Measurements from ENCODE around the gene FASTKD1. TPM values are rescaled to one million over a fixed set of nuclear protein-coding genes. Genes with fewer than 3 reads are reported as not detected.

The FASTKD1 gene, protein sequence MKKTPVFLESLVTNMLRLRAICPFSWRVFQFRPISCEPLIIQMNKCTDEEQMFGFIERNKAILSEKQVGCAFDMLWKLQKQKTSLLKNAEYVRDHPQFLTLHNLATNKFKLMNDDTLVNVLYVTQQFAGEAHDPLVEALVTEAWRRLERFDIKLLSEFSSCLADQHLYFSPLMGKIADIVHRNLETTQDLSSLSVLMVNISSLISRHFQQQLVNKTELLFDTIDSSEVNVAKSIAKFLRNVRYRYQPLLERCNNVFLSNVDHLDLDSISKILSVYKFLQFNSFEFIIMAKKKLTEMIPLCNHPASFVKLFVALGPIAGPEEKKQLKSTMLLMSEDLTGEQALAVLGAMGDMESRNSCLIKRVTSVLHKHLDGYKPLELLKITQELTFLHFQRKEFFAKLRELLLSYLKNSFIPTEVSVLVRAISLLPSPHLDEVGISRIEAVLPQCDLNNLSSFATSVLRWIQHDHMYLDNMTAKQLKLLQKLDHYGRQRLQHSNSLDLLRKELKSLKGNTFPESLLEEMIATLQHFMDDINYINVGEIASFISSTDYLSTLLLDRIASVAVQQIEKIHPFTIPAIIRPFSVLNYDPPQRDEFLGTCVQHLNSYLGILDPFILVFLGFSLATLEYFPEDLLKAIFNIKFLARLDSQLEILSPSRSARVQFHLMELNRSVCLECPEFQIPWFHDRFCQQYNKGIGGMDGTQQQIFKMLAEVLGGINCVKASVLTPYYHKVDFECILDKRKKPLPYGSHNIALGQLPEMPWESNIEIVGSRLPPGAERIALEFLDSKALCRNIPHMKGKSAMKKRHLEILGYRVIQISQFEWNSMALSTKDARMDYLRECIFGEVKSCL
- 23.4 and 35.9 TPM in 2 replicates for total RNA-seq

DNA sequence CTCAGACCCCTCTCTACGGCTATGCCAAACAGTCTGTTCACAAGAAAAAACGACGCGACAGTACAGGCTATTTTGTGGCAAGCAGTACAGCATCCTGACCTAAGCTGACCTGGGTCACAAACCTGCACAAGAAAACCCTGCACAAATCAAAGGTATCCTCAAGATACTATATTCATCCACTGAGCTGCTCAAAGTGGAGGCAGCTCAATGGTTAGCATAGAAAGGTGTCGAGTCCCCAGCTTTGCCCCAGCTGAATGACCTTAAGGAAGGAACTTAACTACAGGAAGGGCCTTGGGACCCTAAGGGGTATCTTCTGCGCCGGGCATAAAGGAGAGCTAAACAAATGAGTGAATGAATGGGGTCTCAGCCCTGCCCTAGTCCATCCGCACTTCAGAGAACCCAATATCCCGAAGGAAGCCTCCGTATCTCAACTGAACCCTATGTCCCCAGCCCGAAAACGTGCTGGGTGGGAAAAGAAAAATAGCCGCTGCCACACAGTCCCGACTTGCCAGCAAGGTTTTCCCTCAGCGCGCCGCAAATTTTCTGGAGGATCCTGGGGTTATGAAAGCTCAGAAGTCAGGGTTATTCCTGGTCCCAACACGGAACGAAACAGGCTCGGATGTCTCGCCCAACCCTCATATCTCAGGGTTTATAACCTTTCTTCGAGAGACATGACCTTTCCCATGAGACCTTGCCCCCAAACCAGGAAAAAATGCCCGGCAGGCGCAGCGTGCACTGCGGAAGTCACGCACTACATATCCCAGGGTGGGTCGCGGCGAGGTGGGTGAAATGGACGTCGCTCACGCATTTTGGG is at the start of gene FASTKD1:
Gene FASTKD1 (minus strand): TSS at position 706 of the 814 bp plus-strand sequence. CDS start 1,836 bp downstream, outside the sequence.

DNA sequence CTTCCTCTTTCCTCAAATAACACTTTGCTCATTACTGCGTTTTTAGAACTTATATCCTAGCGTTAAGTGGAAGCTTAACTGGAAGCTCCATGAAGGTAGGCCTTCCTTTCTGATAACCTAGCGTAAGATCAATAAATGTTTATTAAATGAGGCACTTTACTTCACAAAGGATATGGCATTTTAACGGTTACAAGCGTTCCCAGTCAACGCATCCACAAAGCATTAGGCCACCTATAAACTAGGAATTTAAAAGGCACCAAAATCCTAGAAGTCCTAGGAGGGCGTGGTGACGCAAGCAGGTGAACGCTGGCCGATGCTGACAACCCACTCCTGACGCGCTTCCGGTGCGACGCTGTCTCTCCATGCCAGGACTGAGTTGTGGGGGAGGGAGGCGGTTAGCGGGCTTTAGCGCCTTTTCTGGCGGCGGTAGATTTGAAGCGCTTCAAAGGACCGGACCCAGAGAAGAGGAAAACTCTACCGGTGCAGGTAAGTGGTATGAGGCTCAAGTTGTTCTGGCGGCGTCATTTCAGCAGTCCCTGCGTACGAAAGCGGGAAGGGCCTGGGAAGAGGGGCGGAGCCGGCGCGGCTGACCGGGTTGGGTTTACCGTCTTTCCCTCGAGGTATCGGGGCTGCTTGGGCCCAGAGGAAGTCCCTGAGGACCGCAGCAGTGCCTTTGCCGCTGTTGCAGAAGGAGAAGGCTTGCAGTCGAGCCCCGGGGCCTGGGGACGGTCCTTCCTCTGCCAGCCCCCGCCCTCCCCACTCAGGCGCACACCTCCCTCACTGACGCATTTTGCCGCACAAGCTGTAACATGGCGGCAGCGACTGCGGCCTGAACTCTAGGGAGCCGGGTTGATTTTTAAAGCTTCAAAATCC is 10.6 kb upstream of the FASTKD1 start, which contains the start of gene PPIG:
Gene PPIG (plus strand): TSS at position 347 of the 873 bp plus-strand sequence. CDS start 19,691 bp downstream, outside the sequence.

DNA sequence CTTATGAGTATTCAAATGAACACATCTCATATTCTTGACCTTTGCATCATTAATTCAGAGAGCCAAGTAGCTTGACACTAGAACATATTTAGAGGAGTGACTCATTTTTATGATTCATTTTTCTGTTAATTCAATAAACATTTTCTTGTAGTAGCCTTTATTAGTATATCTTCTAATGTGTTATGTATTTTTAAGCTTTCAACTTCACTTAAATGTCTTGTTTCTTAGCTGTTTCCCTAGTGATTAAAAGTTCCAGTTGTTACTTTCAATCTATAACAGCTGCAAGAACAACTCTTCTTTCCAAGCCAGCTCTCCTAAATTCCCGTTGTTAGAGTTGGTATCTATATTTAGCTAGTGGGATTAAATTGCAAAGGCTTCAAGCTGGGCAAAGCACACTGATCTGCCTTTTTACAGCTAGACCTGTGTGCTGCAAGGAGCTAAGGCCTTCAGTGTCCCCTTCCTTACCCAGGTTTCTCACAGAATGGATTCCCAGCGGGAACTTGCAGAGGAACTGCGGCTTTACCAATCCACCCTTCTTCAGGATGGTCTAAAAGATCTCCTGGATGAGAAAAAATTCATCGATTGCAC is 64.3 kb downstream of the FASTKD1 start, which contains the start of gene KLHL41:
Gene KLHL41 (plus strand): TSS at position 405 of the 588 bp plus-strand sequence. CDS start 77 bp downstream, at position 482.

Other genes starting within 250 kb of the FASTKD1 start
- not detected in 2 replicates for gene LRP2, start 211.3 kb downstream of the FASTKD1 start, total RNA-seq
- gene BBS5, start 94.4 kb downstream of the FASTKD1 start, total RNA-seq: 2.9 and 5.0 TPM in 2 replicates
- gene KLHL41, start 64.2 kb downstream of the FASTKD1 start, total RNA-seq: under 0.01 and 0.15 TPM in 2 replicates
- gene PPIG, start 10.5 kb upstream of the FASTKD1 start, total RNA-seq: 20.5 and 32.8 TPM in 2 replicates
- gene CFAP210, start 120.5 kb upstream of the FASTKD1 start, total RNA-seq: not detected in 2 replicates
- 2.3 and 2.9 TPM in 2 replicates for gene PHOSPHO2, start 120.6 kb upstream of the FASTKD1 start, total RNA-seq
- gene KLHL23, start 160.0 kb upstream of the FASTKD1 start, total RNA-seq: 15.0 and 16.9 TPM in 2 replicates
- gene SSB, start 225.0 kb upstream of the FASTKD1 start, total RNA-seq: 136 and 248 TPM in 2 replicates